Activated T-helper 9 cell treated with anti-CD3 and anti-CD28 coated beads, Interleukin-2, amount 50 U/mL, for 16 hours (primary cell): ENCODE results near the gene PTPN21.

Experiments
- DNase-seq: peaks from one replicate; pipeline ENCODE4 v3.0.0-alpha.2; 2020; ENCODE audit warnings: low read depth

PTPN21 gene

GRCh38 chr14:88554457-88555286 lies at the start of gene PTPN21:
TSS of gene PTPN21 (minus strand) at chr14:88555007. CDS start at chr14:88550417, 4,590 bp downstream.
- no peak for DNase-seq

- DNase-seq, result no peak
Measured at GRCh38 chr14:88604212-88604611, 49.4 kb upstream of the PTPN21 start.

- peak; percentile 4 for DNase-seq
Measured at GRCh38 chr14:88599761-88600439, 45.1 kb upstream of the PTPN21 start.

GRCh38 chr14:88599326-88599725 lies 44.5 kb upstream of the PTPN21 start:
- DNase-seq, result no peak

GRCh38 chr14:88598097-88598675 lies 43.4 kb upstream of the PTPN21 start:
- DNase-seq, result no peak

- DNase-seq, result no peak
Measured at GRCh38 chr14:88597601-88598000, 42.8 kb upstream of the PTPN21 start.

- no peak for DNase-seq
Measured at GRCh38 chr14:88597038-88597437, 42.2 kb upstream of the PTPN21 start.

- DNase-seq, result no peak
Measured at GRCh38 chr14:88592031-88592430, 37.2 kb upstream of the PTPN21 start.

- no peak for DNase-seq
Measured at GRCh38 chr14:88590173-88590572, 35.4 kb upstream of the PTPN21 start.

GRCh38 chr14:88588081-88588480 lies 33.3 kb upstream of the PTPN21 start:
- no peak for DNase-seq

GRCh38 chr14:88584451-88584850 lies 29.6 kb upstream of the PTPN21 start:
- no peak for DNase-seq

- no peak for DNase-seq
Measured at GRCh38 chr14:88576222-88576621, 21.4 kb upstream of the PTPN21 start.

GRCh38 chr14:88572117-88572516 lies 17.3 kb upstream of the PTPN21 start:
- DNase-seq, result no peak

- no peak for DNase-seq
Measured at GRCh38 chr14:88568196-88568595, 13.4 kb upstream of the PTPN21 start.

GRCh38 chr14:88565427-88565826 lies 10.6 kb upstream of the PTPN21 start:
- no peak for DNase-seq

GRCh38 chr14:88563845-88564244 lies 9.0 kb upstream of the PTPN21 start:
- DNase-seq, result no peak

GRCh38 chr14:88562831-88563686 lies 8.3 kb upstream of the PTPN21 start, which contains the start of gene ZC3H14:
TSS of gene ZC3H14 (plus strand) at chr14:88563037. CDS start at chr14:88563134, 97 bp downstream.
- DNase-seq, result peak; percentile 83

GRCh38 chr14:88562532-88562830 lies 7.7 kb upstream of the PTPN21 start:
- no peak for DNase-seq

- no peak for DNase-seq
Measured at GRCh38 chr14:88559852-88560251, 5.0 kb upstream of the PTPN21 start.

GRCh38 chr14:88556581-88556980 lies 1.8 kb upstream of the PTPN21 start:
- no peak for DNase-seq

- no peak for DNase-seq
Measured at GRCh38 chr14:88553886-88554456, 836 bp downstream of the PTPN21 start.

- no peak for DNase-seq
Measured at GRCh38 chr14:88552876-88553275, 1.9 kb downstream of the PTPN21 start.
